ENCODE data around the gene LRRC4C.

The LRRC4C gene

GRCh38 chr11:41323446-41323845 is 136.0 kb downstream of the LRRC4C start:
- no peak for DNase-seq

GRCh38 chr11:41320653-41321052 is 138.8 kb downstream of the LRRC4C start:
- no peak for DNase-seq

- no peak for DNase-seq
These were observed 139.2 kb downstream of the LRRC4C start for GRCh38 chr11:41320238-41320637.

- no peak for DNase-seq
These were observed 140.0 kb downstream of the LRRC4C start for GRCh38 chr11:41319434-41319833.

GRCh38 chr11:41316751-41317150 is 142.7 kb downstream of the LRRC4C start:
- no peak for DNase-seq

DNA sequence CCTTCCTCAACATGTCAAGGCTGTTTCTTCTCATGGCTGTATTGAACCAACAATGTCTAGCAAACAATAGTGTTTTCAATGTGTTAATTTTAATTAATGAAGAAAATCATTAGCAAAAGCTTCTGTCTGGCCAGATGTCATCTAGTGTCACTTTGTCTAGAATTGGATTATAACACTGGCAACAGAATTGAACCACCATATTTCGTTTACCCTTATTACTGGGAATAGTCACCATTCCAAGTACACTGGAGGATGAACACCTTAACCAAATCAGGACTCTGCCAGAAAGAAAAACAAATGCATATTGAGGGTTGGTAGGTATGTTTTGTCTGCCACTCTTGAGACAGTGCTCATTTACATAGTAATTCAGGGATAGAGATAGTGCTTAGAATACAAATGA is 146.2 kb downstream of the LRRC4C start:
- no peak for DNase-seq

DNA sequence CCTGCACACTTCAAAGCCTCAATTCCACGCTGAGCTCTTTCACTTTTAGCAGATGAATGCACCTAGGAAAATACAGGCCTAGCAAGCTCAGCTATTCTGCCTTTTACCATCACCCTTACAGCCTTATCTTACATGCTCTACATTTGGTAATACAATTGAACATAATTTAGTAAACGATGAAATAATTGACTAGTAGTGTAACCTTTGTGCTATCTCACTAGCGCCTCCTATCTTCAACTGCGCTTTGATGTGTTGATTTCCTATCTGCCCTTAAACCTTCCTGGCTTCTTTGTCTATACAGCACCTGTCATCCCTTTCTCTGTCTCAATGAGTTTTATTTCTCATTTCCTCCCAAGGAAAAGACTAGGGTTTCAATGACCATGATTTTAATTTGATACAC is 149.7 kb downstream of the LRRC4C start:
- no peak for DNase-seq

- DNase-seq = no peak
These were observed 150.3 kb downstream of the LRRC4C start for GRCh38 chr11:41309111-41309522.

GRCh38 chr11:41308286-41308685 is 151.2 kb downstream of the LRRC4C start:
- DNase-seq = no peak

DNA sequence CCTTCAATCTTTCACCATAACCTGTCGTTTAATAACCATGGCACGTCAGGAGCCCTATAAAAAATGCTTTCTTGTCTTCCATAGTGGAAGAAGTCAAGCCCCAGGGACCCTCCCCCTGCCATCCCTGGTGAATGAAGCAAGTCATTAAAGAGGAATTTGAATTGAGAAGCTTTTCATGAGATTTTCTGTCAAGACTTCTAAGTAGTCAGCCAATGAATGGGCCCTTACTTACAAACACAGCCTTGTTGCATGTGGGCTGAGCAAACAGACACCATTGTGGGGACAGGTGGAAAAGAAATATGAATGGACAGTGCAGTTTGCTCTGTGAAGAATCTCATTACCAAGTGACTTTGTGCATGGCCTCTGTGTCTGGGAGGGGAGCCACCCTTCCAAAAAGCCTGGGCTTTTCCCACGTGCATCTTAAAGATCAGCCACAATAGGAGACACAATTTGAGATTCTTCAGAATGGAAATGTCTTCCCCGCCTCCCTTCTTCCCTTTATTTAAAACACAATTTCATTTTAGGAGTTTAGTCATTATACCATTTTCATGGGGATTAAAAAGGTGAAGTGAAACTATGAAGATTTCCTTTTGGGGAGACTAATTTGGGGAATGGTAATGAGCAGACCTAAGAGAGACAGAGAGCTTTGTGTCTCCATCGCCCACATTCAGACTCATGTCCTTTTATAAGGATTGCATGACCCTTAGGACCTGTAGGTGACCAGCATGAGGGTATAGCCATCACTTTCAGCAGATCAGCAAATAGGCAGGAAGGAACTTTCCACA is 152.0 kb downstream of the LRRC4C start:
- no peak for DNase-seq

DNA sequence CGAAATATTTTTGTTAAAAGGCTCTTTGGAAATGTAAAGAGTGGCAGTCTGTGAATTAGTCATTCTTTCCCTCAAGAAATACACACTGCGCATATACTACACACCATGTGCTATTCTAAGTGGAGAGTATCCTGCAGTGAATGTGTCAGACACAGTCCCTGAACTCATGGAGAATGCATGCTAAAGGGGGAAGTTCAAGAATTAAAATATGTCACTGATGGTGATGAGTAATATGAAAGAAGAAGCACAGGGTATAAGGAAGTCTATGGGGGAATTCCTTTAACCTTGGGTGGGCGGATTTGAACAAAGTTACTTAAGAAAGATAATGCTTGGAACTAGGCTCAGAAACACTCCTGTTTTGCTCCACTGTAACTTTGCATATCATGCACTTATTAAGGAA is 153.0 kb downstream of the LRRC4C start:
- DNase-seq = no peak

- DNase-seq = no peak
These were observed 158.4 kb downstream of the LRRC4C start for GRCh38 chr11:41301023-41301422.

DNA sequence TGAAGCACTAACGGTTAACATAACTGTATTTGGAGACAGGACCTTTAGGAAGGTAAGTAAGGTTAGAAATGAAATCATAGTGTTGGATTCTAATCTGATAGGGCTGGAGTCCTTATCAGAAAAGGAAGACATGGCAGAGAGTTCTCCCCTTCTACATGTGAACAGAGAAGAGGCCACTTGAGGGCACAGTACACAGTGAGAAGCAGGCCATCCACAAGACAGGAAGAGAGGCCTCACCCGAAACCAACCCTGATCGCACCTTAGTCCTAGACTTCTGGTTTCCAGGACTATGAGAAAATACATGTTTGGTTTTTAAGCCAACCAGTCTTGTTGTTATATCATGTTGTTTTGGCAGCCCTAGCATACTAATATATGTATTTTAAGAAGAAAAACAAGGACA is 170.0 kb downstream of the LRRC4C start:
- DNase-seq = no peak

DNA sequence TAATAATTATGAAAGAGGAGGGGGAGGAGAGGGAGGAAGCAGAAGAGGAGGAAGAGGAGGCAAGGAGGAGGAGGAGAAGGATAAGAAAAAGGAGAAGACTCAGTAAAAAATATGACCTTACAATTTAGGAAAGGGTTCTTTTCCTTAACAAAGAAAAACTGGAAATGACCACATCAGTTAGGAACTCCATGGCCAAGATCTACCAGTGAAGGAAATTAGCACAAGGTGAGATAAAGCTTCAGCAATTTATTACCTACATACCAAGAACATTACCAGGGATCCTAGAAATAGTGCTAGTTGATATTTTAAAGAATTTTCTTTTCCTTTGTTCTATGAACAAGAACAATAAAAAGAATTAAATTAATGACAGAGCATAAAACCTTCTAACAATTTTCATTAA is 172.7 kb downstream of the LRRC4C start:
- no peak for DNase-seq

- DNase-seq = no peak
These were observed 175.1 kb downstream of the LRRC4C start for GRCh38 chr11:41284354-41284753.

GRCh38 chr11:41283191-41283930 is 176.1 kb downstream of the LRRC4C start:
- no peak for DNase-seq

DNA sequence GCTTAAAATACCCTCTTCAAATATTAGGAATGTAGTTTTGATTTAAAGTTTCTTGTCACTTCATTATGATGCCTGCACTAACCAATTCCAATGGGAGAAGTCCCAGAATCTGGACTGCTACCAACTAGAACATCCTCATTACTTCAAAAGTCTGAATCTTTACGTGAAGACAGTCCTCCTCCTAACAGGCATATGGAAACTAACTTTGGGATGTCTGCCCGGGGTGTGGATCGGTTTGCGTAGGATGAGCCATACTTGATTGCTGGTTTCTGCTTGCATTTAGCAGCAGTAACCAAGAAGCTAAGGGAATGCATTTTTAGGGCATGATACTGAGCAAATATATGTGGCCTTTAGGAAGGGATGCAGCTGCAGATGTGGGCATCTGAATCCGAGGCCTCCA is 177.1 kb downstream of the LRRC4C start:
- DNase-seq = no peak

GRCh38 chr11:41281131-41281742 is 178.2 kb downstream of the LRRC4C start:
- no peak for DNase-seq

GRCh38 chr11:41274831-41275230 is 184.6 kb downstream of the LRRC4C start:
- no peak for DNase-seq

DNA sequence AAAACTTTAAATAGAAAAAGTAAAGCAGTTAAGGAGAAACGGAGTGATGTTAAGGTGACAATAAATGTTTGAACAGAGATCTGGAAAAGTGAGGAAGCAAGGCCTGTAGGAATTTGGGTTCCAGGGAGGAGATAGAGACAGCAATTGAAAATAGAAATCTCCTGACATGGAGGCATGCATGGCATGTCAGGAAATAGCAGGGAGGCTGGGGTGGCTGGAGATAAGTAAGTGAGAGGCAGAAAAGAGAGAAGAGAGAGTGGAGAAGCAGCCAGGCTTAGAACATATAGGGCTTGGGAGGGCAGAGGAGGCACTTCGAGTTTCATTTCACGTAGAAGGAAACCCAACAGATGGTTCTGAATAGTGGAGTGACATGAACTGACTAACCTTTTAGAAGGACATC is 185.5 kb downstream of the LRRC4C start:
- no peak for DNase-seq

GRCh38 chr11:41267451-41267850 is 192.0 kb downstream of the LRRC4C start:
- DNase-seq = no peak

GRCh38 chr11:41256041-41256440 is 203.4 kb downstream of the LRRC4C start:
- no peak for DNase-seq

DNA sequence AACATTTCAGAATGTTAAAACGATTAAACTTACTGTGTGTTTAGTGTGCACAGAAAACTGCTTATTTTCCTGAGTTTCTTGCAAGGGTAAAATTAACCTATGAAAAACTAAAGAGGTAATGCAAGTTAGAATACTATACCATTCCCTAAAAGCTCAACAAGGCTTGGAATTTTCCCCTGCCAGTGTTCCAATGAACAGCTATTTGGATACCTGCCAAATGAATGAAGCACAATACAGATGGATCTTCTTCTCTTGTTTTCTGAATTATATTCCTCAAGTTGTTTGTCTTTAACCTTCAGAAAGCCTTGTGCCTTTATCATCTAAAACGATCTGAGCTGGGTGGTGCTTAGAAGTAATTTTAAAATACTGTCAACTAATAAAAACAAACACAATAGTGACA is 204.5 kb downstream of the LRRC4C start:
- no peak for DNase-seq

GRCh38 chr11:41250408-41250935 is 209.0 kb downstream of the LRRC4C start:
- no peak for DNase-seq
